Duodenal mucosa (tissue), 2 donors: ENCODE data around the gene RASGRP4.

Source experiments
- H3K27ac ChIP-seq: one replicate; pipeline ENCODE4 v1.7.0; 2013; ENCODE audit warnings: low read depth, low read length
- H3K27me3 ChIP-seq, 2 donors: one replicate each; pipeline ENCODE4 v1.7.0; 2013; ENCODE audit warnings: low read length in 2 of 2, control low read depth in 1 of 2; ENCODE audit not compliant: insufficient read depth in 2 of 2, control insufficient read depth in 1 of 2
- H3K36me3 ChIP-seq, 2 donors: one replicate each; pipeline ENCODE4 v1.7.0; 2013; ENCODE audit warnings: low read length in 2 of 2, control low read depth in 1 of 2; ENCODE audit not compliant: insufficient read depth in 2 of 2, control insufficient read depth in 1 of 2
- H3K4me1 ChIP-seq, 2 donors: one replicate each; pipeline ENCODE4 v1.7.0; 2013; ENCODE audit warnings: low read length in 2 of 2, control low read depth in 1 of 2; ENCODE audit not compliant: insufficient read depth in 2 of 2, control insufficient read depth in 1 of 2
- H3K4me3 ChIP-seq, 2 donors: one replicate each; pipeline ENCODE4 v1.7.0; 2013; ENCODE audit warnings: low read length in 2 of 2, low read depth in 1 of 2
- H3K9ac ChIP-seq, 2 donors: one replicate each; pipeline ENCODE4 v1.7.0; 2013; ENCODE audit warnings: low read length in 2 of 2, low read depth in 1 of 2
- H3K9me3 ChIP-seq, 2 donors: one replicate each; pipeline ENCODE4 v1.7.0; 2013; ENCODE audit warnings: low read length in 2 of 2, control low read depth in 1 of 2; ENCODE audit not compliant: control insufficient read depth in 1 of 2

The RASGRP4 gene

GRCh38 chr19:38448225-38448624, 22.2 kb upstream of the RASGRP4 start:
- Histone ChIP-seq H3K9me3 (no peaks in the 10 kb centered on the region), H3K27ac (no peak overlapping the region), H3K27me3 (no peaks in the 10 kb centered on the region), H3K4me1 (no peaks in the 10 kb centered on the region), H3K36me3 (no peaks in the 10 kb centered on the region), H3K9ac (no peak overlapping the region), H3K4me3 (no peak overlapping the region)

DNA sequence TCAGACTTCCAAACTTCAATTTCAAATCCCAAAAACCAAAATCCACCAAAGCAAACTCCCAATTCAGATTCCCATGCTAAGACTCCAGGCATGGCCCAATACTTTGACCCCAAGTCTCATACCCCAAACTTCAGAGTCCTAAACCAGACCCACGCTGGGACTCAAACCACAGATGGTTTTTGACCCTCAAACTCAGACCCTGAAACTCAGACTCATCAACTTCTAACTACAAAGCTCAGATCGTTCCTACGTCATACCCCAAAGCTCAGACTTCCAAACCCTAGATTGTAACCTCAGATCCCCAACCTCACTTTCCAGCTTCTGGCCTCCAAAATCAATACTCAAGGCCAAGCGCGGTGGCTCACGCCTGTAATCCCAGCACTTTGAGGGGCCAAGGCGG, 19.3 kb upstream of the RASGRP4 start:
- no peak overlapping the region for H3K27ac ChIP-seq
- no peak overlapping the region for H3K4me3 ChIP-seq
- no peak overlapping the region for H3K9ac ChIP-seq
- no peaks in the 10 kb centered on the region for H3K4me1 ChIP-seq
- H3K27me3 ChIP-seq: no peaks in the 10 kb centered on the region
- no peaks in the 10 kb centered on the region for H3K36me3 ChIP-seq
- H3K9me3 ChIP-seq: no peaks in the 10 kb centered on the region

DNA sequence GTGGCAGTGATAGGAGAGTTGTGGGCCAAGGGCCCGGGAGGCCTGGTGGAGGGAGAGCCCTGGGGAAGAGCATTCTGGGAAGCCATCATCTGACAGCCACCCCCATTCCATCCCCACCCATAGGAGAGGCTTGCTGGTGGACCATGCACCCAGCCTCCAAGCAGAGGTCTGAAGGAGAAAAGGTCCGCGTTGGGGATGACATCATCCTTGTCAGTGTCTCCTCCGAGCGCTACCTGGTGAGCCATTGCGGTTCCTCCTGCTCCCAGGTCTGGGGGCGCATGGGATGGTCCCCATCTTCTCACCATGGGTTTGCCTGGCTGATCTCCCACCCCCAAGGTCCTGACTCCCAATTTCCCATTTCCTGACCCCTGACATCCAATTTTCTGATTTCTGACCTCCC, 18.0 kb upstream of the RASGRP4 start:
- H3K9ac ChIP-seq: no peak overlapping the region
- H3K27me3 ChIP-seq: no peaks in the 10 kb centered on the region
- no peaks in the 10 kb centered on the region for H3K4me1 ChIP-seq
- no peak overlapping the region for H3K4me3 ChIP-seq
- no peaks in the 10 kb centered on the region for H3K9me3 ChIP-seq
- no peak overlapping the region for H3K27ac ChIP-seq
- H3K36me3 ChIP-seq: no peaks in the 10 kb centered on the region

DNA sequence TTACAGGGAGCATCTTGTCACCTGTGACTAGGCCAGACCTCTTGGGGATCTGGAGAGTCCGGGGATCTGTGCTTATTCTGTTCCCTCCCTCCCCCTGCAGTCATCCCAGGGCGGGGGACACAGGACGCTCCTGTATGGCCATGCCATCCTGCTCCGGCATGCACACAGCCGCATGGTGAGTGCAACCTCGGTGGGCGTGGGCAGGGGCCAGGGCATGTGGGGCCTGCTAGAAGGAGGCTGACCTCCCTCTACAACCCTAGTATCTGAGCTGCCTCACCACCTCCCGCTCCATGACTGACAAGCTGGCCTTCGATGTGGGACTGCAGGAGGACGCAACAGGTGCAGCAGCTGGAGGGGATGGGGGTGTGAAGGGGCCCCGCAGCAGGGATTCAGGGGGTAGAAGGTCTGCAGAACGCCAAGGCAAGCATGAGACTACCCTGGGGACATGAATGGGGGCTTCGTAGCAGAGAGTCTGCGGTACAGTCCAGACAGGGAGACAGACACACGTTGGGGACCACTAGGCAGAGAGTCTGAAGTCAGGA, 17.5 kb upstream of the RASGRP4 start:
- H3K4me3 ChIP-seq: no peak overlapping the region
- no peaks in the 10 kb centered on the region for H3K9me3 ChIP-seq
- H3K9ac ChIP-seq: no peak overlapping the region
- H3K36me3 ChIP-seq: no peaks in the 10 kb centered on the region
- no peaks in the 10 kb centered on the region for H3K27me3 ChIP-seq
- H3K4me1 ChIP-seq: no peaks in the 10 kb centered on the region
- no peak overlapping the region for H3K27ac ChIP-seq

- H3K27ac ChIP-seq: no peak overlapping the region
- no peak overlapping the region for H3K9ac ChIP-seq
- no peaks in the 10 kb centered on the region for H3K9me3 ChIP-seq
- H3K27me3 ChIP-seq: no peaks in the 10 kb centered on the region
- no peaks in the 10 kb centered on the region for H3K4me1 ChIP-seq
- H3K4me3 ChIP-seq: no peak overlapping the region
- H3K36me3 ChIP-seq: no peaks in the 10 kb centered on the region
These were observed 16.7 kb upstream of the RASGRP4 start for GRCh38 chr19:38442736-38443135.

DNA sequence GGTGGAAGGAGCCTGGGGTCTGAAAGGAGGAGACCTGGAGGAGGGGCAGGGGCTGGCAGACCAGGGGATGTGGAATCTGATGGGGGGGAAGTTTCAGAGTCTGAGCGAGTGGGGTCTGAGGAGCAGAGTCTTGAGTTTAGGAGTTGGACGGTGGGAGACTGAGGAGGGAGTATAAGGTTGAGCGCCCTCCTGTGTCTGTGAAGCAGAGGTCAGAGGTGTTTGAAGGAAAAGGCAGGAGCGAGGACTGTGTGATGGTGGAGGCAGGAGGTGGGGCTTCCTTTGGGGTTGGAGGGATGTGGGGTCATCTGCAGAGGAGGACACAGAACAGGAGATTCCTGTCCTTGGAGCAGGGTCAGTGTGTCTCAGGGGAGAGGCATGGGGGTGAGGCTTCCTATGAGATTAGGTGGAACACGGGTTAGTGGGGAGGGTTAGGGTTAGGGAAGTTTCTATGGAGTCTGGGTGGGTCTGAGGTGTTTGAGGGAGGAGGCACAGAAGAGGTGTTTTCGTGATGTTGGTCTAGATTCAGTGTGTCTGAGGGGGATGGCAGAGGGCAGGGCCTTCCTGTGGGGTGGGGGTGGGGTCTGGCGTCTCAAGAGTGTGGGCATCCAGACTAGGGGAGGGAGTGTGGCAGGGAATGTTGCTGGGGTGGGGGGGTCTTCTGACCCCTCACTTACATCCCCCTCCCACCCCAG, 15.8 kb upstream of the RASGRP4 start:
- Histone ChIP-seq H3K9me3 (no peaks in the 10 kb centered on the region), H3K27ac (no peak overlapping the region), H3K36me3 (no peaks in the 10 kb centered on the region), H3K4me1 (no peaks in the 10 kb centered on the region), H3K9ac (no peak overlapping the region), H3K4me3 (no peak overlapping the region), H3K27me3 (no peaks in the 10 kb centered on the region)

GRCh38 chr19:38440592-38440991, 14.6 kb upstream of the RASGRP4 start:
- Histone ChIP-seq H3K36me3 (no peaks in the 10 kb centered on the region), H3K4me3 (no peak overlapping the region), H3K9me3 (no peaks in the 10 kb centered on the region), H3K27ac (no peak overlapping the region), H3K4me1 (no peaks in the 10 kb centered on the region), H3K9ac (no peak overlapping the region), H3K27me3 (no peaks in the 10 kb centered on the region)

GRCh38 chr19:38437917-38438316, 11.9 kb upstream of the RASGRP4 start:
- Histone ChIP-seq H3K4me3 (no peak overlapping the region), H3K27ac (no peak overlapping the region), H3K36me3 (no peaks in the 10 kb centered on the region), H3K27me3 (peaks cover 4 to 16% of the 10 kb centered on the region in 2 donors), H3K4me1 (no peaks in the 10 kb centered on the region), H3K9me3 (no peaks in the 10 kb centered on the region), H3K9ac (no peak overlapping the region)

GRCh38 chr19:38437295-38437694, 11.3 kb upstream of the RASGRP4 start:
- Histone ChIP-seq H3K9ac (no peak overlapping the region), H3K4me1 (no peaks in the 10 kb centered on the region), H3K27ac (no peak overlapping the region), H3K27me3 (peaks cover 4 to 16% of the 10 kb centered on the region in 2 donors), H3K4me3 (no peak overlapping the region), H3K36me3 (no peaks in the 10 kb centered on the region), H3K9me3 (no peaks in the 10 kb centered on the region)

GRCh38 chr19:38434549-38435051, 8.6 kb upstream of the RASGRP4 start:
- no peaks in the 10 kb centered on the region for H3K4me1 ChIP-seq
- no peak overlapping the region for H3K4me3 ChIP-seq

More at GRCh38 chr19:38434549-38435051, 8.6 kb upstream of the RASGRP4 start:
- peaks cover 4 to 16% of the 10 kb centered on the region in 2 donors for H3K27me3 ChIP-seq
- no peaks in the 10 kb centered on the region for H3K36me3 ChIP-seq
- H3K27ac ChIP-seq: no peak overlapping the region
- H3K9ac ChIP-seq: no peak overlapping the region
- H3K9me3 ChIP-seq: no peaks in the 10 kb centered on the region
